Gastrocnemius medialis (tissue), 4 donors: ENCODE results near the gene RAD21L1.

Experiments
- POLR2A ChIP-seq, 2 donors: fragments of 450-650 bp; IDR thresholded peaks; one replicate each; pipeline ENCODE4 v1.6.1; 2017; ENCODE audit warnings: antibody characterized with exemption in 2 of 2, mild to moderate bottlenecking in 2 of 2, moderate library complexity in 2 of 2
- TF ChIP-seq, protein P1 (sequence below), 5 experiments: fragments of 450-650 bp in 3 of 5; fragments of 200-600 bp in 2 of 5; sonication (generic) in 2 of 5; IDR thresholded peaks in 4 of 5; conservative IDR thresholded peaks in 1 of 5; 1 replicate in 4 of 5; 2 replicates in 1 of 5; pipeline ENCODE4 v1.5.1; 2016 to 2019; ENCODE audit warnings: antibody characterized with exemption in 5 of 5, mild to moderate bottlenecking in 3 of 5, moderate library complexity in 3 of 5

DNA sequence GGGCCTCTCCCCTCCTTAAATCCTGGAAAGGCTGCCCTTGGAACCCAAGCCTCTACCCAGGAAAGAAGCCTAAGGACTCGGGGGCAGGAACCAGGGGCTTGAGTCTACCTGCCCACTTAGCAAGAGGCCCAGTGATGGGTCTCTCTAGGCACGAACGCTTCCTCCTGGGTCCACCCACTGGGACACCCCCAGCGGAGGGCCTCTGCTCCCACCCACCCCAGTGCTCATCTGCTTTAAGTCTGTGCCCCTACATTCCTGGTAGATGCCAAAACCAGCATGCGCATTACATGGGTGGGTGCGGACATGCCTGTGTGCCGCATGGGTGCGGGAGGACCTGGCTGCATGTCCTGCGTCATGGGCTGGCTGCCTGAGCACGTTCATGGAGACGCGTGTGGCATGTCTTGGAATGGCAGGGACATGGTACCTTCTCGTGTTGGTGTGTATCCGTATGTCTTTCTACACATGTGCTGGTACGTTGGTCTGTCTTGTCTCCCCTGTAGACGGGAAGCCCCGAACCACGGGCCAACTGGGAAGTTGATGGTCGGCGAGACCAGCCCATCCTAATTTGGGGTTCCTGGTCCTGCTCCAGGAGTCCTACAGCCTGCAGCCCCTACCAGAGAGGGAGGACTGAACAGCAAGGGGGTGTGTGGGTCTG lies 69.6 kb downstream of the RAD21L1 start:
- TF ChIP-seq, protein P1, sequence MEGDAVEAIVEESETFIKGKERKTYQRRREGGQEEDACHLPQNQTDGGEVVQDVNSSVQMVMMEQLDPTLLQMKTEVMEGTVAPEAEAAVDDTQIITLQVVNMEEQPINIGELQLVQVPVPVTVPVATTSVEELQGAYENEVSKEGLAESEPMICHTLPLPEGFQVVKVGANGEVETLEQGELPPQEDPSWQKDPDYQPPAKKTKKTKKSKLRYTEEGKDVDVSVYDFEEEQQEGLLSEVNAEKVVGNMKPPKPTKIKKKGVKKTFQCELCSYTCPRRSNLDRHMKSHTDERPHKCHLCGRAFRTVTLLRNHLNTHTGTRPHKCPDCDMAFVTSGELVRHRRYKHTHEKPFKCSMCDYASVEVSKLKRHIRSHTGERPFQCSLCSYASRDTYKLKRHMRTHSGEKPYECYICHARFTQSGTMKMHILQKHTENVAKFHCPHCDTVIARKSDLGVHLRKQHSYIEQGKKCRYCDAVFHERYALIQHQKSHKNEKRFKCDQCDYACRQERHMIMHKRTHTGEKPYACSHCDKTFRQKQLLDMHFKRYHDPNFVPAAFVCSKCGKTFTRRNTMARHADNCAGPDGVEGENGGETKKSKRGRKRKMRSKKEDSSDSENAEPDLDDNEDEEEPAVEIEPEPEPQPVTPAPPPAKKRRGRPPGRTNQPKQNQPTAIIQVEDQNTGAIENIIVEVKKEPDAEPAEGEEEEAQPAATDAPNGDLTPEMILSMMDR (IDR thresholded peaks at IDR 0.05 in 4 of 5, conservative IDR thresholded peaks at IDR 0.05 in 1 of 5) = no peak
- TF ChIP-seq POLR2A (IDR thresholded peaks at IDR 0.05) = no peak
